ENCODE results near the gene MRC1.
"Not testable (repeated sequence)": the region's sequence is repeated elsewhere in the genome, so short reads cannot be mapped to it uniquely, and the experiment has no call there.

Gene MRC1

GRCh38 chr10:17904564-17904963 lies 95.4 kb downstream of the MRC1 start:
- no peak for DNase-seq (ENCODE audit: low read depth in 2 of 3, low spot score in 2 of 3)

GRCh38 chr10:17905491-17905890 lies 96.3 kb downstream of the MRC1 start:
- DNase-seq (ENCODE audit: low read depth in 2 of 3, low spot score in 2 of 3): no peak

DNA sequence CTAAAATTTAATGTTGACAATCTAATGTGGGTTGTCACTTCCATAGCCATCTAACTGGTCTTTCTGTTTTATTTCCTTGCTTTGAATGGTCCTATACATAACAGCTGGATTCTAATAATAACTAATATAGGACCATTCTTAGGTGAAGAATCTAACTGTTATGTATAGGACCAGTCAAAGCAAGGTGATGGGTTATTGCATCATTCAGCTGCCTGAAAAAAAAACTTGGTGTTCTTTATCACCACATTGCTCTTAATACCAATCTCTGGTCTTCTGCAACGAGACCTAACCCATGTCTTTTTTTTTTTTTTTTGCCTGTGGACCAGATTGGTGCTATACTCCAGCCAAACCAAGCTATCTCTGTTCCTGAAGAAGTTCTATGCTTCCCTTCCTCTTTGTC lies 96.9 kb downstream of the MRC1 start:
- DNase-seq (ENCODE audit: low read depth in 2 of 3, low spot score in 2 of 3): no peak

DNA sequence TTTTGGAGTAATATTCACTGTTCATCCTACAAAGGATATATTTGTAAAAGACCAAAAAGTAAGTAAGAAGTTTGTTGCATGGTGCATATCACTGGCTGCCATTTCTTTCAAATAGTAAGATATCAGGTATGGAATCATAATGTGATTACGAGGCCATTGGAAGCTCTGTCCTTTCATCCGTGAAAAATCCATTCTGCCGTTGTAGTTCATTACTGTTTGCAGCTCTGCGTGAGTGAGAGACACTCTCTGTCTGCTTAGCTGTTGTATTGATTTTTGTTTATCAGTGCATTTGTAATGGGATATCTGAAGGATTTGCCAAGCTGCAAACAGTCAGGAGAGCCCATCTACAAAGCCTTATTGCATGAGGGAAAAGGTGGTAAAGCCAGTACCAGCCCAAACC lies 98.5 kb downstream of the MRC1 start:
- DNase-seq (ENCODE audit: low read depth in 2 of 3, low spot score in 2 of 3): no peak

- no peak for DNase-seq (ENCODE audit: low read depth in 2 of 3, low spot score in 2 of 3)
Measured at GRCh38 chr10:17910125-17910789, 101.1 kb downstream of the MRC1 start.

DNA sequence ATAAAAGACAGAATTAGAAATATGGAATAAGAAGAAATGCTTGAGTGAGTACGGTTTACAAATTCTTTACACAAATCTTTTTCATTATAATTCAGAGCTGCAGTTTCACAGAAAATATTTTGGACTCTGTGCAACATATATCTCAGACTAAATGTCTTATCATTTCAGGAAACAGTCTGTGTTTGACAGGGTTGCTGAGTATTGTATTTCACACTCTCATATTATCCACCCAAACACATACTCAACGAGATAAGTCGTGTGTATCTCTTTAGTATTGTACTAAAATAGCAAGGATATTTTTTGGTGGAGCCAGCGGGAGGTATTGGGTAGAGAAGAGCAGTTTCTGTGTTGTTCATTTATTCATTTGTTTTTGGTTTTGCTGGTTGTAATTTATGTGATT lies 103.6 kb downstream of the MRC1 start:
- DNase-seq (ENCODE audit: low read depth in 2 of 3, low spot score in 2 of 3): no peak

DNA sequence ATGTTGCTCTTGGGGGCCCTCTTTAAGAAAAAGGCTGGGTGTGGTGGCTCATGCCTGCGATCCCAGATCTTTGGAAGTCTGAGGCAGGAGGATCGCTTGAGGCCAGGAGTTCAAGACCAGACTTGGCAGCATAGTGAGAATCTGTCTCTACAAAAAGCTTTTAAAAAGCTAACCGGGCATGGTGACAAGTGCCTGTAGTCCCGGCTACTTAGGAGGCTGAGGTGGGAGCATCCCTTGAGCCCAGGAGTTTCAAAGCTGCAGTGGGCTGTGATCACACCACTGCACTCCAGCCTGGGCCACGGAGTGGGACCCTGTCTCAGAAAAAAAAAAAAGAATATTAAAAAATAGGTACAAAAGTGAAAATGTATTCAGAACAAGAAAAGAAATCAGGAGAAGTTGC lies 104.5 kb downstream of the MRC1 start:
- DNase-seq (ENCODE audit: low read depth in 2 of 3, low spot score in 2 of 3): no peak

DNA sequence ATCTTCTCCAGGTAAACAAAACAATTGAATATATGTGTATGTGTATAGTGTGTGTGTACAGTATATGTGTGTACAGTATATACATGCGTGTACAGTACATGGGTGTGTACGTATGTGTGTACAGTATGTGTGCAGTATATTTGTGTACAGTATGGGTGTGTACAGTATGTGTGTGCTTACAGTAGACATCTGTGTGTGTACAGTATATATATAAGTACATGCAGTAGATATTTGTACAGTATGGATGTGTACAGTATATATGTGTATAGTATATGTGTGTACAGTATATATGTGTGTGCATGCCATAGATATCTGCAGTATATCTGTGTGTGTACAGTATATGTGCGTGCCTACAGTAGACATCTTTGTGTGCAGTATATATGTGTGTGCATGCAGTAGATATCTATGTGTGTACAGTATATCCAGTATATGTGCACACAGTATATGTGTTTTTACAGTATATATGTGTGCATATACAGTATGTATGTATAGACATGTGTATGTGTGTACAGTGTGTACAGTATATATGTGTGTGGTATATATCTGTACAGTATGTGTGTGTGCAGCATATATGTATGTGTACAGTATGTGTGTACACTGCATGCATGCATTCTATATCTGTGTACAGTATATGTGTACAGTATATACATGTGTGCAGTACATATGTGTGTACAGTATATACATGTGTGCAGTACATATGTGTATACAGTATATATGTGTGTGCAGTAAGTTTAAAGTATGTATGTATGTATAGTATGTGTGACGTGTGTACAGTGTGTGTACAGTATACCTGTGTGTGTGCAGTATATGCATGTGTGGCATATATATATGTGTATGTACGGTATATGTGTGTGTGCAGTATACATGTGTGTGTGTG lies 105.3 kb downstream of the MRC1 start:
- no peak for DNase-seq (ENCODE audit: low read depth in 2 of 3, low spot score in 2 of 3)

DNA sequence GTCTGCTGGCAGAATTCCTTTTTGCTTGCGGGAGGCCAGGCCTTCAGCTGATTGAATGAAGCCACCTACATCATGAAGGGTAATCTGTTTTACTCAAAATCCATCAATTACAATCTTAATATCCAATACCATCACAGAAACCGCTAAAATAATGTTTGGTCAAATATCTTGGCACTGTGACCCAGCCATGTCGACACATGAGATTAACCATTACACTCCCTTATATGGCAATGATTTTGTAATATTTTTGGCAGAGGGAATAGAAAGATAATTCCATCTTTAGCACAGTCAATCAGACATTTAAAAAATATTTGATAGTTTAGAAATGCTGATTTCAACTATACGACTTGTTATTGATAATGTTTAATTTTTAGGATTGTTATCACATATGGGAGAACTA lies 106.0 kb downstream of the MRC1 start:
- DNase-seq (ENCODE audit: low read depth in 2 of 3, low spot score in 2 of 3): no peak

DNA sequence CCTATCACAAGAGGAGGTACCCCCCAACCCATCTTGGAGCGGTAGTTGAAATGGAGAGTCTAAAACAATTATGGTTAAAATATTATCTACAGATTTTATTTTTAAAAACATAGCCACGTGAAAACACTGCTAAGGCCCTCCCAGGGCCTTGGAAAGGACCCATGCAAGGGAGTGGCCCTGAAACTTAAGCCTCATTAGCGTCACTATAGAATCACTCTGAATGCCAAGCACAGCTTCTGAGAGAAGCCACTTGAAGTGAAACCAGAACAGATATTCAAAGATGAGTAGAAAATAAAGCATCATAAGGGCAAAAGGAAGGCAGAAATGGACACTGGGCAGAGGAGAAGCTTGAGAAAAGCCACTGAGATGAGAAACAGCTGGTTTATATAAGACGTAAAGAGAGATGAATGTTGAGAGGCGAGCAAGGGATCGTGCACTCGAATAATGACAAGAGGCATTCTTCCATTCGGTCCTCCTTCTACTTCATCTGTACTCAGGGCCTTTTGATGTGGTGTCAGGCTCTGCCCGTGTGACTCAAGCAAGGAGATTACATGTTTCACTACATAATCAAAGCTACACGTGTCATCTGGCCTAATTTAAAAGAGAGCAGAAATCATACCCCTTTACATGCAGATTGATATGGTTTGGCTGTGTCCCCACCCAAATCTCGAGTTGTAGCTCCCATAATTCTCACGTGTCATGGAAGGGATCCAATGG lies 109.2 kb downstream of the MRC1 start:
- DNase-seq (ENCODE audit: low read depth in 2 of 3, low spot score in 2 of 3): no peak

DNA sequence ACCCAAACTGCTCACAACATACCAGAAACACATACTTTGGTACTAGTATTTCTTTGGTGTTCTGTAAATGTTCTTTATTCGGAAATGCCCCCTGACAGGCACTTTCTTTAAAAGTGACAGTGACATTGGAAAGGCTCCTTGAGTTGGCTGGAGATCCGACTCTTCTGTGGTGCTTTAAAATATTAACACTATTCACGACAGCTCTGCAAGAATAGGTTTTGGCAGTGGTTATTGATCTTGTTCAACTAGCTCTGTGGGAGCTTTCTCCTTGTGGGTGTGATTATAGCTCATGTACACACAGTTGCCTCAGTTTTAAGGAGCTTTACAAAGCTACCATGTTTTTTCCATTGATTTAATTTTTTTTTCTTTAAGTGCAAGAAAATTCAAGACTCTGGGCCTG lies 112.2 kb downstream of the MRC1 start:
- DNase-seq (ENCODE audit: low read depth in 2 of 3, low spot score in 2 of 3): no peak

DNA sequence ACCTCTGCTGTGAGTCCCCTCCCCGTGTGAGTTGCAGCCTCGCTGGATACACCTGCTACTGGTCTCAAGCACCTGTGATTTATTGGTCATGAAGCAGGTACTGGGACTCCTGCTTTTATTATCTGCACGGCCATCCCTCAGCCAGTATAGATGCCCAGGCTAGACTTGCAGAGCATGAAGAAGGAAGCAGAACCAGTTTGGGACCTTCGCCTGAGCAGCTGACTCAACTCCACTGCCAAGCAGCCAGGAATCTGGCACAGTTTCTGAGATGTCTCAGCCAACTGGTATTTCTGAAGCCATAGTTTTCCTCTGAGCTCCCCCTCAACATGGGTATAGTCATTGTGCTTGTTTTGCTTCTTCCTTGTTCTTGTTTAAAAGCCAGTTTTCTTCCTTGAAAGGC lies 114.6 kb downstream of the MRC1 start:
- DNase-seq (ENCODE audit: low read depth in 2 of 3, low spot score in 2 of 3): no peak

DNA sequence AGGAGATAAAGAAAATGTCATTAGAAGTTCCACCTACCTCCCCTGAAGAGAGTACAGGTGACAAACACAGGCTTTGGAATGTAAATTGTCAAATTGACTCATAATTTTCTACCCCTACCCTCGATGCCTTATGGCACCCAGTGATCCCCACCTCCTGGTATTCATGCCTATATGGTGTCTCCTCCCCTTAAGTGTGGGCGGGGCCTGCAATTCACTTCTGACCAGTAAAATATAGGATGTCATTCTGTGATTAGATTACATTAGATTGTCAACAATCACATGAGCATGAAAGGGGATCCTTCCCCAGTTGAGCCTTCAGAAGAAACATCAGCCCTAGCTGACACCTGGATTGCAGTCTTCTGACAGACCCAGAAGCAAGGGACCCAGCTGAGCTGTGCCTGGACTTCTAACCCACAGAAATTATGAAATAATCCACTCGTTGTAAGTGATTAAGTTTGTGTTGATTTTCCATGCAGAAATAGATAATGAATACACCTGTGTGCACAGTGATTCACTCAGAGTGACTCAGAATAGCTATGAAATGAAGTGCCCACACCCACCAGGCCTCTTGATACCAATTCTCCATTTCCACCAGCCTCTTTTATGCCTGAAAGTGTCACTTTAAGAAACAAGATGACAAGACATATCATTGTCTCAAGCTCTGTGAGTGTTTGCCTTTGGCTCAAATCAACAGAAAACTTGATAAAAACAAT lies 134.0 kb downstream of the MRC1 start:
- DNase-seq (ENCODE audit: low read depth in 2 of 3, low spot score in 2 of 3): no peak

- not testable (repeated sequence) for DNase-seq (ENCODE audit: low read depth in 2 of 3, low spot score in 2 of 3)
Measured at GRCh38 chr10:17950269-17950668, 141.1 kb downstream of the MRC1 start.

DNA sequence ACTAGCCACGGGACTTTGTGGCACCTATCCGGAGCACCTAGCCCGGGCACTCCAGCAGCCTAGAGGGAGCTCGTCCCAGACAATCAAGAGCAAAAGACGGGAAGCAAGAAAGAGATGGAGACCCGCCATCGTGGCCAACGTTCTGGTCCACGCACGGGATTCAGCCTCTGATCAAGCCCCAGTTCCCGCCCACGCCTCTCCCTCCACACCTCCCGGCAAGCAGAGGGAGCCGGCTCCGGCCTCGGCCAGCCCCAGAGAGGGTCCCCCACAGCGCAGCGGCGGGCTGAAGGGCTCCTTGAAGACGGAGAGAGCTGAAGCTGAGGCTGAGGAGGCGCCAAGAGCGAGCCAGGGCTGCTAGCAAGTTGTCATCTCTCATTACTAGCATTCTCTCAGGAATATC lies 141.6 kb downstream of the MRC1 start:
- DNase-seq (ENCODE audit: low read depth in 2 of 3, low spot score in 2 of 3): no peak

DNA sequence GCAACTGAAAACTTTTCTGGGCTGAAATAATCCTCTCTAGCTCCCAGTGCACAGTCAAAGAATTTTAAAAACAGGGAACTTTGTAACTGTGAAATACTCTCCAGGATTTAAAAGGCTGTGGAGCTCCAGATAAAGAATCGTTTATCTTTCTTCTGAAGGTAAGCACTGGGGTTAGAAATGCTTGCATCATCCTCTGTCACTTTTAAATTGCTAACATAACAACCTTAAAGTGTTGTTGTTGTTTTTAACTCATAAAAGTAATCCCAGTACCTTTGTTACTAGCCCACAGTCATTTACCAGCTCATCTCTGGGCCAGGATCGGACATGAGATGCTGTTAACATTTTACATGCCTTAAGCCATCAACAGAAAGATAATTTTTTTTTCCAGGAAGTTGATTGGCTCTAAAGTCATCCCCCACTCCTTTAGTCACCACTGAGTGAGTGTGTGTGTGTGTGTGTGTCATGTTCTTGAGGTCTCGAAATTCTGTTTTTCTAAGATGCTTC lies 142.8 kb downstream of the MRC1 start, which contains the start of gene SLC39A12:
Gene SLC39A12 (plus strand): TSS at position 51 of the 504 bp plus-strand sequence. CDS start 1,359 bp downstream, outside the sequence.
- no peak for DNase-seq (ENCODE audit: low read depth in 2 of 3, low spot score in 2 of 3)

GRCh38 chr10:17954372-17954771 lies 145.2 kb downstream of the MRC1 start:
- not testable (repeated sequence) for DNase-seq (ENCODE audit: low read depth in 2 of 3, low spot score in 2 of 3)

DNA sequence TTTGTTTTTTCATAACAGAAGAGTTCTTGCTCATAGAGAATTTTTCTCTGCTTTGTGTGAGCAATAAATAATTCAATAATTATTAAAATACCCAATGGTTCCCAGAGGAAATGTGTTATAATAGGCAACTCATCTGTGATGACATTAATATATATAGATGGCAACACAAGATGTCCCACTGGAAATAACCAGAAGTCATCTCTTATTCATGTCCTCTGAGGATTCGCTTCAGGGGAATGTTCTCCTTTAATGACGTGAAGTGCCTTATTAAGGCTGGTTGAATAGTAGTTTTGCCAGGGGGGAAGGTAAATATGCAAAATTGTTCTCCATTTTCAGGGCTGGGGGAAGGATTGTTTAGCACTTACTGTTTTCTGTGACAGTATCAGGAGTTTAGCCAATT lies 145.7 kb downstream of the MRC1 start:
- DNase-seq (ENCODE audit: low read depth in 2 of 3, low spot score in 2 of 3): no peak

DNA sequence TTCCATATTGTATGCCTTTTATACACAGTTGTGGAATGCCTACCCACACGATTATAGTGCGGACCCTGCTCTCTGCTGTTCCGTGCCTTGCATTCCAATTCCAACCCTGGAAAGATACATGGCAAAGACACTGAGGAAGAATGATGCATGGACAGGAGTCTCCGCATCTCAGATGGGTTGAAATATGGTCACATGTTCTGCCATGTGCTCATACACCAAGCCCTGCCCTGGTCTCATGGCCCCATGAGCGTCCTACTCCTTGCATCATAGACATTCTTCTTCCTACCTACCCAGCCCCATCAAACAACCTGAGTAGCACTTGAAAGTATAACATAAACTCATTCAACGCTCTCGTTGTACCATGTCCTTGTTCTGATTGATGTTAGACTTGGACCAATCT lies 148.9 kb downstream of the MRC1 start:
- no peak for DNase-seq (ENCODE audit: low read depth in 2 of 3, low spot score in 2 of 3)

GRCh38 chr10:17959870-17960269 lies 150.7 kb downstream of the MRC1 start:
- no peak for DNase-seq (ENCODE audit: low read depth in 2 of 3, low spot score in 2 of 3)
